ENCODE measurements around the gene SDK1. TPM values are rescaled to one million over a fixed set of nuclear protein-coding genes. Genes with fewer than 3 reads are reported as not detected.

SDK1 gene
- polyA plus RNA-seq, 2 of the 4 experiments (the other 2 are of a cell fraction) = 0.12 to 0.28 TPM

- Histone ChIP-seq H3K4me3 (no peak overlapping the region), H3K27ac (no peak overlapping the region), H3K4me1 (no peaks in the 10 kb centered on the region), H3K4me2 (no peak overlapping the region), H3K9me3 (no peaks in the 10 kb centered on the region)
- TF ChIP-seq, protein P1, sequence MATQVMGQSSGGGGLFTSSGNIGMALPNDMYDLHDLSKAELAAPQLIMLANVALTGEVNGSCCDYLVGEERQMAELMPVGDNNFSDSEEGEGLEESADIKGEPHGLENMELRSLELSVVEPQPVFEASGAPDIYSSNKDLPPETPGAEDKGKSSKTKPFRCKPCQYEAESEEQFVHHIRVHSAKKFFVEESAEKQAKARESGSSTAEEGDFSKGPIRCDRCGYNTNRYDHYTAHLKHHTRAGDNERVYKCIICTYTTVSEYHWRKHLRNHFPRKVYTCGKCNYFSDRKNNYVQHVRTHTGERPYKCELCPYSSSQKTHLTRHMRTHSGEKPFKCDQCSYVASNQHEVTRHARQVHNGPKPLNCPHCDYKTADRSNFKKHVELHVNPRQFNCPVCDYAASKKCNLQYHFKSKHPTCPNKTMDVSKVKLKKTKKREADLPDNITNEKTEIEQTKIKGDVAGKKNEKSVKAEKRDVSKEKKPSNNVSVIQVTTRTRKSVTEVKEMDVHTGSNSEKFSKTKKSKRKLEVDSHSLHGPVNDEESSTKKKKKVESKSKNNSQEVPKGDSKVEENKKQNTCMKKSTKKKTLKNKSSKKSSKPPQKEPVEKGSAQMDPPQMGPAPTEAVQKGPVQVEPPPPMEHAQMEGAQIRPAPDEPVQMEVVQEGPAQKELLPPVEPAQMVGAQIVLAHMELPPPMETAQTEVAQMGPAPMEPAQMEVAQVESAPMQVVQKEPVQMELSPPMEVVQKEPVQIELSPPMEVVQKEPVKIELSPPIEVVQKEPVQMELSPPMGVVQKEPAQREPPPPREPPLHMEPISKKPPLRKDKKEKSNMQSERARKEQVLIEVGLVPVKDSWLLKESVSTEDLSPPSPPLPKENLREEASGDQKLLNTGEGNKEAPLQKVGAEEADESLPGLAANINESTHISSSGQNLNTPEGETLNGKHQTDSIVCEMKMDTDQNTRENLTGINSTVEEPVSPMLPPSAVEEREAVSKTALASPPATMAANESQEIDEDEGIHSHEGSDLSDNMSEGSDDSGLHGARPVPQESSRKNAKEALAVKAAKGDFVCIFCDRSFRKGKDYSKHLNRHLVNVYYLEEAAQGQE (IDR thresholded peaks at IDR 0.05) = no peak
- TF ChIP-seq, protein P2, sequence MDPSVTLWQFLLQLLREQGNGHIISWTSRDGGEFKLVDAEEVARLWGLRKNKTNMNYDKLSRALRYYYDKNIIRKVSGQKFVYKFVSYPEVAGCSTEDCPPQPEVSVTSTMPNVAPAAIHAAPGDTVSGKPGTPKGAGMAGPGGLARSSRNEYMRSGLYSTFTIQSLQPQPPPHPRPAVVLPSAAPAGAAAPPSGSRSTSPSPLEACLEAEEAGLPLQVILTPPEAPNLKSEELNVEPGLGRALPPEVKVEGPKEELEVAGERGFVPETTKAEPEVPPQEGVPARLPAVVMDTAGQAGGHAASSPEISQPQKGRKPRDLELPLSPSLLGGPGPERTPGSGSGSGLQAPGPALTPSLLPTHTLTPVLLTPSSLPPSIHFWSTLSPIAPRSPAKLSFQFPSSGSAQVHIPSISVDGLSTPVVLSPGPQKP (IDR thresholded peaks at IDR 0.05; ENCODE audit: low read depth, low read length) = no peak
- TF ChIP-seq TFCP2L1 (CRISPR knock-in tag; IDR thresholded peaks at IDR 0.05) = no peak
- no peak for TF ChIP-seq BCL3 (IDR thresholded peaks at IDR 0.05)
- no peak for FAIRE-seq
- CTCF ChIA-PET = no interaction called here
- 42% methylated on average over 3 of the region's 3 CpGs for whole genome bisulfite sequencing (ENCODE audit: missing lambda C conversion rate)
- ATAC-seq = no peak
- no peak for DNase-seq (ENCODE audit: low read depth in 1 of 2, low spot score in 1 of 2)
- POLR2A ChIA-PET = no interaction called here
Observed at GRCh38 chr7:4274286-4274685, 973.2 kb downstream of the SDK1 start.

GRCh38 chr7:4277936-4278335 lies 976.9 kb downstream of the SDK1 start:
- CTCF ChIA-PET = no interaction called here
- Histone ChIP-seq H3K27ac (no peak overlapping the region), H3K4me1 (peaks cover 8% of the 10 kb centered on the region), H3K4me2 (no peak overlapping the region), H3K9me3 (no peaks in the 10 kb centered on the region), H3K4me3 (no peak overlapping the region)
- FAIRE-seq (no peak), ATAC-seq (no peak), DNase-seq (ENCODE audit: low read depth in 1 of 2, low spot score in 1 of 2) (no peak)
- 46% methylated on average over 4 of the region's 4 CpGs for whole genome bisulfite sequencing (ENCODE audit: missing lambda C conversion rate)
- TF ChIP-seq TFCP2L1 (CRISPR knock-in tag; IDR thresholded peaks at IDR 0.05) (no peak), HES2 (IDR thresholded peaks at IDR 0.05) (no peak), ESRRA (IDR thresholded peaks at IDR 0.05; ENCODE audit: borderline replicate concordance, low read length) (no peak), FOXS1 (CRISPR knock-in tag; IDR thresholded peaks at IDR 0.05) (no peak), ZFP36 (IDR thresholded peaks at IDR 0.05; ENCODE audit: borderline replicate concordance, partially characterized antibody) (no peak), HOXA7 (CRISPR knock-in tag; IDR thresholded peaks at IDR 0.05) (no peak), CBX8 (IDR thresholded peaks at IDR 0.05) (no peak)
- TF ChIP-seq, protein P3, sequence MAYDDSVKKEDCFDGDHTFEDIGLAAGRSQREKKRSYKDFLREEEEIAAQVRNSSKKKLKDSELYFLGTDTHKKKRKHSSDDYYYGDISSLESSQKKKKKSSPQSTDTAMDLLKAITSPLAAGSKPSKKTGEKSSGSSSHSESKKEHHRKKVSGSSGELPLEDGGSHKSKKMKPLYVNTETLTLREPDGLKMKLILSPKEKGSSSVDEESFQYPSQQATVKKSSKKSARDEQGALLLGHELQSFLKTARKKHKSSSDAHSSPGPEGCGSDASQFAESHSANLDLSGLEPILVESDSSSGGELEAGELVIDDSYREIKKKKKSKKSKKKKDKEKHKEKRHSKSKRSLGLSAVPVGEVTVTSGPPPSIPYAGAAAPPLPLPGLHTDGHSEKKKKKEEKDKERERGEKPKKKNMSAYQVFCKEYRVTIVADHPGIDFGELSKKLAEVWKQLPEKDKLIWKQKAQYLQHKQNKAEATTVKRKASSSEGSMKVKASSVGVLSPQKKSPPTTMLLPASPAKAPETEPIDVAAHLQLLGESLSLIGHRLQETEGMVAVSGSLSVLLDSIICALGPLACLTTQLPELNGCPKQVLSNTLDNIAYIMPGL (CRISPR knock-in tag; IDR thresholded peaks at IDR 0.05; ENCODE audit: borderline replicate concordance) = no peak
- POLR2A ChIA-PET = no interaction called here

GRCh38 chr7:4279216-4279615 lies 978.2 kb downstream of the SDK1 start:
- TF ChIP-seq JUN (IDR thresholded peaks at IDR 0.05) (no peak), HES2 (IDR thresholded peaks at IDR 0.05) (no peak), BCL3 (IDR thresholded peaks at IDR 0.05) (no peak), HOXA7 (CRISPR knock-in tag; IDR thresholded peaks at IDR 0.05) (no peak), MAZ (IDR thresholded peaks at IDR 0.05; ENCODE audit: borderline replicate concordance, low read depth, low read length) (no peak), FOXS1 (CRISPR knock-in tag; IDR thresholded peaks at IDR 0.05) (no peak)
- Histone ChIP-seq H3K4me1 (peaks cover 11% of the 10 kb centered on the region), H3K4me2 (no peak overlapping the region), H3K4me3 (no peak overlapping the region), H3K27ac (no peak overlapping the region), H3K9me3 (no peaks in the 10 kb centered on the region)
- no peak for FAIRE-seq
- DNase-seq (ENCODE audit: low read depth in 1 of 2, low spot score in 1 of 2) = no peak
- 45% methylated on average over 3 of the region's 3 CpGs for WGBS (ENCODE audit: missing lambda C conversion rate)
- no peak for ATAC-seq
- POLR2A ChIA-PET = interaction anchor here (0.6 kb wide), 1 partner anchor 496 kb away, joined by 4 read pairs; no protein-coding TSS in a partner anchor
- CTCF ChIA-PET = no interaction called here

All from A549 (cell line).